ENCODE data around the gene ZBTB12.

The ZBTB12 gene, protein sequence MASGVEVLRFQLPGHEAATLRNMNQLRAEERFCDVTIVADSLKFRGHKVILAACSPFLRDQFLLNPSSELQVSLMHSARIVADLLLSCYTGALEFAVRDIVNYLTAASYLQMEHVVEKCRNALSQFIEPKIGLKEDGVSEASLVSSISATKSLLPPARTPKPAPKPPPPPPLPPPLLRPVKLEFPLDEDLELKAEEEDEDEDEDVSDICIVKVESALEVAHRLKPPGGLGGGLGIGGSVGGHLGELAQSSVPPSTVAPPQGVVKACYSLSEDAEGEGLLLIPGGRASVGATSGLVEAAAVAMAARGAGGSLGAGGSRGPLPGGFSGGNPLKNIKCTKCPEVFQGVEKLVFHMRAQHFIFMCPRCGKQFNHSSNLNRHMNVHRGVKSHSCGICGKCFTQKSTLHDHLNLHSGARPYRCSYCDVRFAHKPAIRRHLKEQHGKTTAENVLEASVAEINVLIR

DNA sequence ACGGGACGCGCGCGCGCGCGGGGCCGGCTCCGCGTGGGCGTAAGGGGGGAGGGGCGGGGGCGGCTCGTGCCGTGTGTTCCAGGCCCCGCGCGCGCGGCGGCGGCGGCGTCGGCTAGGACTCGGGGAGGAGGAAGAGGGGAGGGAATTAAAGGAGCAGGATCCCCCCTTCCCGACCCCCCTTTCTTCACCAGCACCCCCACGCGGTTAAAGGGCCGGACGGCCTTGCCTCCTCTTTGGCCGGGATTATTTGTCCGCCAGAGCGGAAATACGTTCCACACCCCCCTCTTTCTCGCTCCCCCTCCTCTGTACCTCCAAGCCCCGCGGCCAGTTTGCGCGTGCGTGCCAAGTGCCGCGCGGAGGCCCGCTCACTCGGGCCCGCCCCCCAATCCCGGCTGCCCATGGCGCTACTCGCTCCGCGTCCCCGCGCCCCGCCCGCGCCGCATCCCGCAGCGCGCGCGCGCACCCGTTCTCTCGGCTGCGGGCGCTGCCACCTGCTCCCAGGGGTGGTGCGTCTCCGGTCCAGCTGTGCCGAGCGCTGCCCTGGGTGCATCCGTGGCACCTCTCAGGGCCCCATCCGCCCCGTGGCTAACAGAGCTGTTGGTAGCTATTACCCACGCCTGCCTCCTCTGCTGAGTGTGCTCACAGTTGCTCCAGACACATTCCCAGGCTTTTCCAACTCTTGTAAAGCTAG lies at the start of gene ZBTB12:
TSS of gene ZBTB12 (minus strand) at position 134 of the 691 bp plus-strand sequence. CDS start 781 bp downstream, outside the sequence.
- H3K36me3 ChIP-seq (ENCODE audit: control insufficient read depth, insufficient read depth, low read length): no peaks in the 10 kb centered on the region
- no peaks in the 10 kb centered on the region for H3K27me3 ChIP-seq (ENCODE audit: control insufficient read depth, insufficient read depth, low read length)
- H3K4me2 ChIP-seq (ENCODE audit: low read length): peak within 1 kb of the TSS; percentile 96
- H3K9me3 ChIP-seq (ENCODE audit: control insufficient read depth, low read length): no peaks in the 10 kb centered on the region
- no peak within 1 kb of the TSS for H3K9ac ChIP-seq
- TF ChIP-seq, protein P1, sequence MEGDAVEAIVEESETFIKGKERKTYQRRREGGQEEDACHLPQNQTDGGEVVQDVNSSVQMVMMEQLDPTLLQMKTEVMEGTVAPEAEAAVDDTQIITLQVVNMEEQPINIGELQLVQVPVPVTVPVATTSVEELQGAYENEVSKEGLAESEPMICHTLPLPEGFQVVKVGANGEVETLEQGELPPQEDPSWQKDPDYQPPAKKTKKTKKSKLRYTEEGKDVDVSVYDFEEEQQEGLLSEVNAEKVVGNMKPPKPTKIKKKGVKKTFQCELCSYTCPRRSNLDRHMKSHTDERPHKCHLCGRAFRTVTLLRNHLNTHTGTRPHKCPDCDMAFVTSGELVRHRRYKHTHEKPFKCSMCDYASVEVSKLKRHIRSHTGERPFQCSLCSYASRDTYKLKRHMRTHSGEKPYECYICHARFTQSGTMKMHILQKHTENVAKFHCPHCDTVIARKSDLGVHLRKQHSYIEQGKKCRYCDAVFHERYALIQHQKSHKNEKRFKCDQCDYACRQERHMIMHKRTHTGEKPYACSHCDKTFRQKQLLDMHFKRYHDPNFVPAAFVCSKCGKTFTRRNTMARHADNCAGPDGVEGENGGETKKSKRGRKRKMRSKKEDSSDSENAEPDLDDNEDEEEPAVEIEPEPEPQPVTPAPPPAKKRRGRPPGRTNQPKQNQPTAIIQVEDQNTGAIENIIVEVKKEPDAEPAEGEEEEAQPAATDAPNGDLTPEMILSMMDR (IDR thresholded peaks at IDR 0.05): peak; percentile 12
- peak within 1 kb of the TSS; percentile 63 for H3K4me3 ChIP-seq (ENCODE audit: low read depth, low read length)
- peak within 1 kb of the TSS; percentile 87 for H3K27ac ChIP-seq
- peak within 1 kb of the TSS; percentile 61 for H2AFZ ChIP-seq
- peaks cover 9% of the 10 kb centered on the region for H3K4me1 ChIP-seq
- no peaks in the 10 kb centered on the region for H3K79me2 ChIP-seq

DNA sequence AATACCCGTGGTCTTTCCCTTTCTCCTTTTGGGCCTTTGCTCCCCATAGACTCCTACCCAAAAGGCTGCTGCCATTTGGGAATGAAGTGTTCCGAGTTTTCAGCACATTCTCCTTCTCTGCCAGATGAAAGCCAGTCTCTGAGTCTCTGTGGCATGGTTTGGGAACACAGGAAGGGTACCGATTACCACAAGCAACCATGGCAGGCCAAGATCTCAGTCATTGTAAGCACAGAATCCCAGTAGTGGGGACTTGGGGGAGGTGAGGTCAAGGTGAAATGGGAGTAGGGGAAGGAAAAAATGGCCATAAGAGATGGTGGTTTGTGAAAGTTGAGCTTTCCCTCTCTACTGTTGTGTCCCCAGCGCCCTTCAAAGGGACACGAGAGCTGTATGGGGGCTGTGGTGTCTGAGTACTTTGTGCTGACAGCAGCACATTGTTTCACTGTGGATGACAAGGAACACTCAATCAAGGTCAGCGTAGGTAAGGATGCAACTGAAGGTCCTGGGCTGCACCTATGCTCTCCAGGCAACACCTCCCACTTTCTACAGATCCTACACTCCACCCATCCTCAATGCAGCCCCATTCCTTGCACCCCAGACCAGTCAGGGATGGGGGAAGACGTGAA lies 48.2 kb upstream of the ZBTB12 start:
- no peak overlapping the region for H3K9ac ChIP-seq
- peak overlapping the region; percentile 94 for H3K27ac ChIP-seq
- H3K79me2 ChIP-seq: peaks cover 6% of the 10 kb centered on the region
- no peaks in the 10 kb centered on the region for H3K27me3 ChIP-seq (ENCODE audit: control insufficient read depth, insufficient read depth, low read length)
- H3K4me3 ChIP-seq (ENCODE audit: low read depth, low read length): no peak overlapping the region
- H3K4me1 ChIP-seq: peaks cover 44% of the 10 kb centered on the region
- TF ChIP-seq, protein P1 (IDR thresholded peaks at IDR 0.05): no peak
- H2AFZ ChIP-seq: no peak overlapping the region
- H3K9me3 ChIP-seq (ENCODE audit: control insufficient read depth, low read length): no peaks in the 10 kb centered on the region
- peak overlapping the region; percentile 37 for H3K4me2 ChIP-seq (ENCODE audit: low read length)
- H3K36me3 ChIP-seq (ENCODE audit: control insufficient read depth, insufficient read depth, low read length): no peaks in the 10 kb centered on the region

DNA sequence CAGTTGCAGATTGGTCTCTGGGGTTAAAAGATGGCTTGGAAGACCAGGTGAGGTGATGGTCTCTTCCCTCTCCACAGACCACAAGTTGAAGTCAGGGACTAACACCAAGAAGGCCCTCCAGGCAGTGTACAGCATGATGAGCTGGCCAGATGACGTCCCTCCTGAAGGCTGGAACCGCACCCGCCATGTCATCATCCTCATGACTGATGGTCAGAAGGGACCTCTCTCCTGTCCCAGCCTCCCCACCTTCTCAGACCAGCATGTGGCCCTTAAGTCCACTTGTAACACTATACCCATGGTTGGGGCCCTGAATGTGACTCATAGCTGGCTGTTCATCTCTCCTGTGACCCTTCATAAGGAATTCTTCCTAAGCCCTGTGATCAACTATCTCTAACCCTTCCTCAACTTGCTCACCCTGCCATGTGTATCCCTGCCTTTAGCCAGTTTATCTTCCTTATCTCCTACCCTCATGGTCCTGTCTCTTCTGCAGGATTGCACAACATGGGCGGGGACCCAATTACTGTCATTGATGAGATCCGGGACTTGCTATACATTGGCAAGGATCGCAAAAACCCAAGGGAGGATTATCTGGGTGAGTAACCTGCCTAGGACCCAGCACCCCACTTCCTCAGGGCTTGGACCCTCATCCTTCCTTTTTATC lies 47.0 kb upstream of the ZBTB12 start:
- TF ChIP-seq, protein P1 (IDR thresholded peaks at IDR 0.05): no peak
- Histone ChIP-seq H3K4me3 (ENCODE audit: low read depth, low read length) (no peak overlapping the region), H3K27ac (peak overlapping the region; percentile 94), H3K79me2 (peaks cover 6% of the 10 kb centered on the region), H3K4me2 (ENCODE audit: low read length) (no peak overlapping the region), H3K27me3 (ENCODE audit: control insufficient read depth, insufficient read depth, low read length) (no peaks in the 10 kb centered on the region), H3K4me1 (peaks cover 50% of the 10 kb centered on the region), H3K9me3 (ENCODE audit: control insufficient read depth, low read length) (no peaks in the 10 kb centered on the region), H3K9ac (no peak overlapping the region), H3K36me3 (ENCODE audit: control insufficient read depth, insufficient read depth, low read length) (no peaks in the 10 kb centered on the region), H2AFZ (no peak overlapping the region)

DNA sequence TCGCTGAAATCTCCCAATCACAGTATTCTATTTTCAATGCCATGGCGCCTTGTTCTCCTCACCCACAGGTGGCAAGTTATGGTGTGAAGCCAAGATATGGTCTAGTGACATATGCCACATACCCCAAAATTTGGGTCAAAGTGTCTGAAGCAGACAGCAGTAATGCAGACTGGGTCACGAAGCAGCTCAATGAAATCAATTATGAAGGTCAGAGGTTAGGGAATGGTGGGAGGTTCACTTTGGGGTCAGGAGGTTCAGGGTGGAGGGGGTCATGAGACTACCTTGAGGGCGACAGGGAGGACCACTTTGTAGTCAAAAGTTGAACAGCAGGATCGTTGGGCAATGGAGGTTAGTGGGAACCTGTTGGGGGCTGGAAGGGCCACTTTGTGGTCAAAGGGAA lies 46.4 kb upstream of the ZBTB12 start:
- TF ChIP-seq, protein P1 (IDR thresholded peaks at IDR 0.05): no peak
- no peak overlapping the region for H3K4me2 ChIP-seq (ENCODE audit: low read length)
- no peak overlapping the region for H3K4me3 ChIP-seq (ENCODE audit: low read depth, low read length)
- no peaks in the 10 kb centered on the region for H3K36me3 ChIP-seq (ENCODE audit: control insufficient read depth, insufficient read depth, low read length)
- no peaks in the 10 kb centered on the region for H3K27me3 ChIP-seq (ENCODE audit: control insufficient read depth, insufficient read depth, low read length)
- no peaks in the 10 kb centered on the region for H3K9me3 ChIP-seq (ENCODE audit: control insufficient read depth, low read length)
- H3K4me1 ChIP-seq: peaks cover 50% of the 10 kb centered on the region
- H2AFZ ChIP-seq: no peak overlapping the region
- H3K27ac ChIP-seq: peak overlapping the region; percentile 94
- H3K79me2 ChIP-seq: peaks cover 6% of the 10 kb centered on the region
- H3K9ac ChIP-seq: no peak overlapping the region

Data from parathyroid adenoma (tissue), 2 donors.